Measurements from ENCODE around the gene ISLR. TPM values are rescaled to one million over a fixed set of nuclear protein-coding genes. Genes with fewer than 3 reads are reported as not detected.

The ISLR gene
- polyA plus RNA-seq, 1 donor from 2014 or later: not detected

GRCh38 chr15:74201710-74202420 is 28.4 kb downstream of the ISLR start:
- peak overlapping the region; percentile 26 for H3K27ac ChIP-seq (ENCODE audit: low read length)
- H3K4me3 ChIP-seq (ENCODE audit: low read length): no peak overlapping the region
- H3K9ac ChIP-seq (ENCODE audit: low read length): peak overlapping the region; percentile 42

More at GRCh38 chr15:74201710-74202420, 28.4 kb downstream of the ISLR start:
- H3K27me3 ChIP-seq (ENCODE audit: insufficient read depth, low read depth, low read length): no peaks in the 10 kb centered on the region
- H2AFZ ChIP-seq (ENCODE audit: low read depth, low read length): no peak overlapping the region
- H3K79me2 ChIP-seq (replicated peaks; ENCODE audit: insufficient read depth, low read length): no peaks in the 10 kb centered on the region
- no peaks in the 10 kb centered on the region for H3F3A ChIP-seq (ENCODE audit: insufficient read depth, low read length, poor library complexity, severe bottlenecking)
- no peak overlapping the region for H3K4me2 ChIP-seq (ENCODE audit: low read length)
- no peaks in the 10 kb centered on the region for H4K20me1 ChIP-seq (ENCODE audit: insufficient read depth)
- H3K9me3 ChIP-seq (ENCODE audit: low read length): no peaks in the 10 kb centered on the region
- TF ChIP-seq MXI1 (conservative IDR thresholded peaks at IDR 0.05; ENCODE audit: poor library complexity, severe bottlenecking) (no peak), CTCF (IDR thresholded peaks at IDR 0.05; ENCODE audit: poor library complexity, severe bottlenecking) (no peak), SMC3 (conservative IDR thresholded peaks at IDR 0.05; ENCODE audit: poor library complexity) (no peak), EZH2 (IDR thresholded peaks at IDR 0.05; ENCODE audit: borderline replicate concordance, insufficient read depth, low read length, poor library complexity, severe bottlenecking) (no peak), EP300 (conservative IDR thresholded peaks at IDR 0.05; ENCODE audit: poor library complexity, severe bottlenecking) (no peak), POLR2AphosphoS5 (IDR thresholded peaks at IDR 0.05) (no peak), TAF1 (IDR thresholded peaks at IDR 0.05; ENCODE audit: low read depth) (no peak), REST (IDR thresholded peaks at IDR 0.05; ENCODE audit: borderline replicate concordance) (no peak), RAD21 (conservative IDR thresholded peaks at IDR 0.05) (no peak)
- no peaks in the 10 kb centered on the region for H3K36me3 ChIP-seq (ENCODE audit: insufficient read depth, low read length)
- H3K9me2 ChIP-seq (ENCODE audit: insufficient read depth, low read length): no peaks in the 10 kb centered on the region

Data from neural cell (in vitro differentiated cells).